Heart left ventricle (tissue), 16 donors: Measurements from ENCODE around the gene CCDC51. TPM values are rescaled to one million over a fixed set of nuclear protein-coding genes. Genes with fewer than 3 reads are reported as not detected.

Experiments used
- ATAC-seq, 4 donors: fragments of 200-7000 bp; cut with Tn5 transposase; one replicate each; pipeline ENCODE4 v1.9.1; 2020 to 2022; ENCODE audit warnings: moderate library complexity in 4 of 4, mild to moderate bottlenecking in 3 of 4, moderate number of reproducible peaks in 1 of 4
- DNase-seq, 5 donors: peaks; one replicate each; pipeline ENCODE4 v3.0.0-alpha.2; 2020
- H3K27ac ChIP-seq, 12 donors: fragments of 200-600 bp; sonication (generic) in 4 of 12; one replicate each; pipeline versions ENCODE4 v1.5.0 to v1.8.0; 2016 to 2022; ENCODE audit warnings: mild to moderate bottlenecking in 2 of 12
- H3K27me3 ChIP-seq, 9 donors: fragments of 200-600 bp; sonication (generic) in 2 of 9; one replicate each; pipeline versions ENCODE4 v1.5.1 to v1.8.0; 2016 to 2022; ENCODE audit warnings: mild to moderate bottlenecking in 3 of 9
- H3K36me3 ChIP-seq, 9 donors: fragments of 200-600 bp; sonication (generic) in 2 of 9; one replicate each; pipeline versions ENCODE4 v1.5.0 to v1.8.0; 2018 to 2022; ENCODE audit warnings: mild to moderate bottlenecking in 2 of 9
- H3K4me1 ChIP-seq, 12 donors: fragments of 200-600 bp; sonication (generic) in 4 of 12; one replicate each; pipeline versions ENCODE4 v1.5.0 to v1.8.0; 2016 to 2022; ENCODE audit warnings: mild to moderate bottlenecking in 3 of 12
- H3K4me3 ChIP-seq, 12 donors: fragments of 200-600 bp; sonication (generic) in 4 of 12; one replicate each; pipeline versions ENCODE4 v1.5.0 to v1.8.0; 2017 to 2022; ENCODE audit warnings: mild to moderate bottlenecking in 9 of 12, moderate library complexity in 4 of 12
- H3K9me3 ChIP-seq, 12 donors: fragments of 200-600 bp; sonication (generic) in 4 of 12; one replicate each; pipeline versions ENCODE4 v1.5.0 to v1.8.0; 2016 to 2022; ENCODE audit warnings: mild to moderate bottlenecking in 1 of 12
- CTCF ChIP-seq, 12 donors: fragments of 200-600 bp; sonication (generic) in 4 of 12; IDR thresholded peaks; one replicate each; pipeline versions ENCODE4 v1.5.0 to v1.8.0; 2018 to 2022; ENCODE audit warnings: antibody characterized with exemption in 12 of 12, mild to moderate bottlenecking in 5 of 12
- POLR2A ChIP-seq, 2 donors: fragments of 450-650 bp; IDR thresholded peaks; one replicate each; pipeline ENCODE4 v1.6.1; 2017; ENCODE audit warnings: antibody characterized with exemption in 2 of 2, mild to moderate bottlenecking in 2 of 2, moderate library complexity in 2 of 2
- WGBS, 4 donors: extraction: QIAGEN DNeasy Blood & Tissue Kit in 2 of 4; methylation state at CpG; one replicate each; pipeline versions ENCODE4 v1.1.5 to v1.1.7; 2013 to 2018; 5-methylcytosine and 5-hydroxymethylcytosine counted together
- intact Hi-C, 10 donors: fragments of 100-400 bp; cut with DNase I; formaldehyde crosslinking; loops; one replicate each; pipeline versions ENCODE4 v1.11.1 to v1.14.2; 2022
- polyA plus RNA-seq, 2 donors: library from polyadenylated mRNA; stranded (reverse); fragments of 200-250 nt; gene quantifications; one replicate each; pipeline ENCODE4 v1.2.3, GENCODE V29; 2013
- total RNA-seq, 9 donors: library from RNA; depleted of rRNA in 2 of 9; stranded (reverse); fragments of >200 nt in 2 of 9; fragmentation: NEBNext Ultra II Directional in 3 of 9; extraction: Animal tissue kit (Norgen Biotek cat#: 25700) in 3 of 9; gene quantifications; one replicate each; pipeline versions ENCODE4 v1.1.0 to v1.2.4, GENCODE V29; 2016 to 2023
- donor health status: ischemic (EF 13 %, LVEDD 7.1; RV severe dilation, severe dysfunction).
- donor health status: healthy with polysubstance abuse.
- donor health status: DM: no; HTN: yes; CAD: no.
- donor health status: DM: no; HTN: no; CAD: no.
- donor health status: ischemic (EF 25% LVEDD 6.9; RV normal size, moderate dysfunction).
- donor health status: ischemic (EF 25% LVEDD 5.7; RV mildly dilated, moderate dysfunction).
- donor health status: healthy.
- donor health status: DM: yes; HTN: yes; CAD: no.
- donor health status: ischemic (EF 35%, LVEDD 5.7; RV mildly dilated, moderate dysfunction).
- donor health status: nonischemic (EF 11% LVEDD 7.7; RV severe dilation, severe dysfunction).
- donor health status: DM: yes; HTN: yes; CAD: no.
- donor health status: PGD.
- donor health status: ischemic (EF 29% LVEDD 5.4; RV normal size, mild dysfunction).
- donor health status: nonischemic (EF 23%, LVEDD 6.1; RV moderate dilation, normal function).

Gene CCDC51
- total and polyA plus RNA-seq, 11 donors, result 8.2 to 14.8 (median 11.6) TPM

GRCh38 chr3:48460517-48460902 is 20.6 kb upstream of the CCDC51 start:
- TF ChIP-seq POLR2A (IDR thresholded peaks at IDR 0.05) (no peak), CTCF (IDR thresholded peaks at IDR 0.05) (no peak)
- no peak overlapping the region for H3K4me3 ChIP-seq

DNA sequence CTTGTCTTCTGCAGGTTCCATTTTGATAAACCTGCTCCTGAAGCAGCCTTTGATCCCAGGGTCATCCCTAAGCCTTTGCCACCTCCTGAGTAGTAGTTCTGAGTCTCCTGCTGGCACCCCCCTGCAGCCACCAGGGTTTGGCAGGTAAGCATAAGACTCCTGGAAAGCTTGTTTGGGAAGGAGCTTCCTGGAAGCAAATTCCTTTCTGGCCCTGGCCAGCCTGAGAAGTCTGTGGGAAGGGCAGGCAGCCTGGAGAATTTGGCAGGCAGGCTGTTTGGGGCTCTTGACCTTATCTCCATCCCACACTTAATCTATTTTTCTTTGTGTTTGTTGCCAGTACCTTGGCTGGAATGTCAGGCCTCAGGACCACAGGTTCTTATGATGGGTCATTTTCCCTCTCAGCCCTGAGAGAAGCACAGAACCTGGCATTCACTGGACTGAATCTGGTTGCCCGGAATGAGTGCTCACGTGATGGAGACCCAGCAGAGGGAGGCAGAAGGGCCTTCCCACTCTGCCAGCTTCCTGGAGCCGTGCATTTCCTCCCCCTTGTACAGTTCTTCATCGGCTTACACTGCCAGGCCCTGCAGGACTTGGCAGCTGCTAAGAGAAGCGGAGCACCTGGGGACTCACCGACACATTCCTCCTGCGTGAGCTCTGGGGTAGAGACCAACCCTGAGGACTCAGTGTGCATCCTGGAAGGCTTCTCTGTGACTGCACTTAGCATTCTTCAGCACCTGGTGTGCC is 20.0 kb upstream of the CCDC51 start:
- Histone ChIP-seq H3K27me3 (no peaks in the 10 kb centered on the region), H3K9me3 (no peaks in the 10 kb centered on the region), H3K27ac (no peak overlapping the region), H3K36me3 (peaks cover 0 to 71% (median 65%) of the 10 kb centered on the region in 9 donors), H3K4me3 (no peak overlapping the region), H3K4me1 (peaks cover 0 to 6% (median 4%) of the 10 kb centered on the region in 12 donors)
- 61 to 69% (median 67%) methylated on average over 7 of the region's 7 CpGs for WGBS, 4 donors
- ATAC-seq (no peak), DNase-seq (no peak)
- intact Hi-C loops, result loop anchor here in 2 of 10 donors (5.0 to 10.0 kb wide), 2 partner anchors 87 to 175 kb away; partner anchors contain the start of gene SLC26A6 (in 1 of the 2)
- TF ChIP-seq POLR2A (IDR thresholded peaks at IDR 0.05) (no peak), CTCF (IDR thresholded peaks at IDR 0.05) (no peak)

More at GRCh38 chr3:48460517-48460902, 20.6 kb upstream of the CCDC51 start:
- DNase-seq, result no peak
- Histone ChIP-seq H3K27me3 (no peaks in the 10 kb centered on the region), H3K27ac (no peak overlapping the region), H3K9me3 (no peaks in the 10 kb centered on the region), H3K36me3 (peaks cover 0 to 66% (median 60%) of the 10 kb centered on the region in 9 donors), H3K4me1 (peaks cover 0 to 11% (median 10%) of the 10 kb centered on the region in 12 donors)
- no peak for ATAC-seq
- 92 to 97% (median 95%) methylated on average over 3 of the region's 3 CpGs for WGBS, 4 donors
- intact Hi-C loops, result loop anchor here in 2 of 10 donors (5.0 to 10.0 kb wide), 2 partner anchors 87 to 174 kb away; partner anchors contain the start of gene SLC26A6 (in 1 of the 2)

GRCh38 chr3:48459331-48459730 is 19.4 kb upstream of the CCDC51 start:
- Histone ChIP-seq H3K9me3 (no peaks in the 10 kb centered on the region), H3K36me3 (peaks cover 0 to 74% (median 71%) of the 10 kb centered on the region in 9 donors), H3K4me1 (no peaks in the 10 kb centered on the region), H3K4me3 (no peak overlapping the region), H3K27ac (no peak overlapping the region), H3K27me3 (no peaks in the 10 kb centered on the region)
- DNase-seq (no peak), ATAC-seq (no peak)
- TF ChIP-seq CTCF (IDR thresholded peaks at IDR 0.05) (no peak), POLR2A (IDR thresholded peaks at IDR 0.05) (no peak)
- WGBS, 4 donors, result 77 to 96% (median 96%) methylated on average over 3 of the region's 3 CpGs
- intact Hi-C loops, result no loop called here

GRCh38 chr3:48456456-48456855 is 16.5 kb upstream of the CCDC51 start:
- H3K27ac ChIP-seq, result no peak overlapping the region
- intact Hi-C loops, result no loop called here
- H3K27me3 ChIP-seq, result no peaks in the 10 kb centered on the region
- TF ChIP-seq CTCF (IDR thresholded peaks at IDR 0.05) (no peak), POLR2A (IDR thresholded peaks at IDR 0.05) (no peak)
- WGBS, 4 donors, result 89 to 100% (median 98%) methylated on average over 1 of the region's 1 CpG
- ATAC-seq (no peak), DNase-seq (no peak)
- no peak overlapping the region for H3K4me3 ChIP-seq
- peaks cover 0 to 100% (median 94%) of the 10 kb centered on the region in 9 donors for H3K36me3 ChIP-seq
- H3K4me1 ChIP-seq, result no peaks in the 10 kb centered on the region
- no peaks in the 10 kb centered on the region for H3K9me3 ChIP-seq
